Measurements from ENCODE around the gene PSTPIP1.

Gene PSTPIP1

DNA sequence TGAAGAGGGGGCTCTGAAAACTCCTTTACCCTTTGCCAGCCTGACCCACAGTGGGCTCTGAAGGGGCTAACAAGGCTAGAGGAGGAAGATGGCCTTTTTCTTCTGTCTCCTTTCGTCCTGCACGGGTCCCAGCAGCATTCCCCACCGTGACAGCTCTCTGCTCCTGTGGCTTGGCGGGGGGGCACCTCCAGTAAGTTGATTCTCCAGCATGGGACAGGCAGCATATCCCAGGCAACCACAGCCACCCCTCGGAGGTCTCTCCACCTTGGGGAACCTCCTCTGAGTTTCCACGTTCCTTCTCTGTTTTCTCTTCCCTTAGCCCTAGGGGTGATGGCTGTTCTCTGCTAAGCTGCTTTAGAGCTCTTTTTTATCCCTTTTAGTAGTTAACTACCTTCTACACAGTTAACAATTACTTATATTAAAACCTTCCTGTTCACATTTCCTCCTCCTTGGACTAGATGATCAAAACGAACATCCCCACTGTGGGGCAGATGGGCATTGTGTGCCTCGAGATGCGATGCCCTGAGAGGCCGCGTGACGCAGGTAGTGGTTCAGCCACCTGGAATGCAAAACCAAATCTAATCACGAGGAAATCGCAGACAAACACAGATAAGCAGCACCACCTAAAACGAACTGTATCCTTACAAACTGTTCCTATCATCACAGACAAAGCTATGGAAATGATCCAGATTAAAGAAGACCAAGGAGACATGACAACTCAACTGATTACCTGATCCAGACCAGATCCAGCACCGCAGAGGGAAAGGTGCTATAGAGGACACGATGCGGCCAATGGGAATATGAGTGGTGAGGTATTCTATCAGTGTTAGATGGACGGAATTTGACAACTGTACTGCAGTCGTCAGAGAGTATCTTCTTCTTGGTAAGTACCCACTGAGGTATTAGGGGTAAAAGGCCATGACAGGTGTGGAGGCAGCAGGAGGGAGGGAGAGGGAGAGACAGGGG lies 48.3 kb downstream of the PSTPIP1 start:
- DNase-seq (ENCODE audit: low read depth), result no peak

DNA sequence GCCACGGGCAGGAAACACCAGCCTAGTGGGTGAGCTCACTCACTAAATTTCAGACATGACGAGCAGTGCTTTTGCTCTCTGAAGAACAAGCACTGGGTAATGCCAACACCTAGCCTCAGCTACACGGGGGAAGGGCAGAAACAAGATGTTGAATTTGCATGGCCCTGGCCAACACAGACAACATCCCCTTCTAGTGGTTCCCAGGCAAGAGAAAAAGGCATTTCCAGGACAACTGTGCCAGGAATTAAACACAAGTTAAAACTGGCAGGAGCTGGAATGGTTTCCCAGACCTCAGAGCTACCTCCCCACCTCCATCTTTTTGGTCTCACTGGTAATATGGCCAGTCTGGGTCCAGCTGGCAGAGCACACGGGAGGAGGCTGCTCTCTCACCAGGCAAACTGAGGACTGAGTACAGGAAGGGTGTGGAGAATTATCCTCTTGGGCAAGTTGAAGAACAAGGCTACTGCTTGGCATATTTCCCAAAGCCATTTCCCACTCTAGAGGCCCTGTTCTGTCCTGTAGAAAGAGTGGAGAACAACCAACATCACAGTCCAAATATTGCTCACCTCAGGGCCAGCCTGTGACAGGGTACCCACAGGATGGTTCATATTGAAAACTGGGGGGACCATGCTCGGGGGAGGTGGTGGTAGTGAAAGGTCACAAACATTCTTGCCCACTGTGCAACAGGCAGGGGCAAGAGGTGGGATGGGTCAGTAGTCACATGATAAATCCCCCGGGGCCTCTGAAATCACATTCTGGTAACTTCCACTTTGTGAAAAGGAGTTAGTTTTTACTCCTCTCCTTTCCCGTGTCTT lies 49.5 kb downstream of the PSTPIP1 start:
- no peak for DNase-seq (ENCODE audit: low read depth)

- DNase-seq (ENCODE audit: low read depth), result no peak
These were observed 51.1 kb downstream of the PSTPIP1 start for GRCh38 chr15:77045985-77046384.

DNA sequence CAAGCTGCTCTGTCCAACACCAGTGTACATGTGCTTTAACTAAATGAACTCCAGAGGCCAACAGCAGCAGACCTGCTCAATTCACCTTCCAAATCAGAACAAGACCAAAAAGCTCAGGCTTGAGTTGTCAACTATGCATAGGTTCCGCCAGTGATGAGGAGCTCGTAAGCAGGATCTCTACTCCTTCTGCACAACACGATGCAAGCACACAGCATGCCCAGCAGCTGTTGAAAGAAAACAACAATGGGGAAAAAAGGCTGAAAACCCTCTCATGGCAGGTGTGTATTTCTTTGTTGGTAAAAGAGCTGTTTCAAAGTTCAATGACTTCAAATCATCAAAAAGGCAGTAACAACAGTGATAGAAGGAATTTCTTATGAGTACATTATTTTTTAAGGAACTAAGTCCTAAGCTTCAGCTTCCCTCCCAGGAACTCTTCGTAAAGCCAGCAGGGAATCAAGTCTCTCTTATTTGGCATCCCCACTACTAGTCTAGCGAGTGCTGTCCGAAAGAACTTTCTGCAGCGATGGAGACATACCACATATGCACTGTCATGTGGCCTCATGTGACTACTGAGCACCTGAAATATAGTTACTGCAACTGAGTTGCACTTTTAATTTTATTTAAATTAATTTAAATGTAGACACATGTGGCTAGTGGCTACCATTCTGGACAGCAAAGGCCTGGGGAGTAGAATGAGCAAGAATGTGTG lies 51.9 kb downstream of the PSTPIP1 start:
- no peak for DNase-seq (ENCODE audit: low read depth)

GRCh38 chr15:77048135-77048876 lies 53.4 kb downstream of the PSTPIP1 start:
- no peak for DNase-seq (ENCODE audit: low read depth)

- no peak for DNase-seq (ENCODE audit: low read depth)
These were observed 57.6 kb downstream of the PSTPIP1 start for GRCh38 chr15:77052556-77052955.

DNA sequence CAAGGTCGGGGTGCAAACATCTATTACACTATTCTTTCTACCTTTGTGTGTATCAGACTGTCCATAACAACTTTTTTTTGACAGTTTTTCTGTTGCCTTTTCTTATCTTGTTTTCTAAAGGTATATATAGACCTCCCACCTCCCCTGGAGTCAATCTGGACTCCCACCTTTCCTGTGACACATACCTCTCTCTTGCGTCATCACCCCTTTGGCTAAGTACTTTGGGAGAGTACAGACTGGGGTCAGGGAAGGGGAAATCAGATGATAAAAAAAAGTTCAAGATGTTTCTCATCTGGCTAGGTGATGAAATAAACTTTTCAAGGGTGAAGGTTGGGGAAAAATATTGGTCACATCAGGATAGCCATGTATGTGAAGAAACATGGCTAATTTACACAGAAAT lies 58.8 kb downstream of the PSTPIP1 start:
- DNase-seq (ENCODE audit: low read depth), result no peak

GRCh38 chr15:77057072-77057471 lies 62.1 kb downstream of the PSTPIP1 start:
- DNase-seq (ENCODE audit: low read depth), result peak; percentile 26

GRCh38 chr15:77057685-77058084 lies 62.8 kb downstream of the PSTPIP1 start:
- no peak for DNase-seq (ENCODE audit: low read depth)

DNA sequence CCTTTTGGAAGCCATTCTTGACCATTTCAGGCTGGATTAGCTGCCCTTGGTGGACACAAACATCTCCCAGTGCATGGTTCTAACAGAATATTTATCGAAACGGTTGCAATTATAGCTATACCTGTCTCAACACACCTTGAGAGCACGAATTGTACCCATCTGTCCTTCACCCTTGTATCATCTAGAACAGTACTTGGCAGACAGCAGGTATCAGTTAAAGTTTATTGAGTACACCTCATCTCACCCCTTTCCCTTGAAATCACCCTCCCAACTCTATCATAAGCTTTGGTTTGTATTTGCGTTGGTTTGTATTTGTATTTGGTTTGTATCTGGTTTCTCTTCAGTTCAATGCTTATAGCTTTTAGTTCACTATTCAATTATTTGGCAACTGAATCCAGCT lies 63.5 kb downstream of the PSTPIP1 start:
- DNase-seq (ENCODE audit: low read depth), result no peak

- DNase-seq (ENCODE audit: low read depth), result no peak
These were observed 64.9 kb downstream of the PSTPIP1 start for GRCh38 chr15:77059786-77060361.

- DNase-seq (ENCODE audit: low read depth), result peak; percentile 61
These were observed 65.6 kb downstream of the PSTPIP1 start for GRCh38 chr15:77060546-77060945.

GRCh38 chr15:77063249-77063648 lies 68.3 kb downstream of the PSTPIP1 start:
- DNase-seq (ENCODE audit: low read depth), result no peak

GRCh38 chr15:77064063-77064462 lies 69.1 kb downstream of the PSTPIP1 start:
- no peak for DNase-seq (ENCODE audit: low read depth)

DNA sequence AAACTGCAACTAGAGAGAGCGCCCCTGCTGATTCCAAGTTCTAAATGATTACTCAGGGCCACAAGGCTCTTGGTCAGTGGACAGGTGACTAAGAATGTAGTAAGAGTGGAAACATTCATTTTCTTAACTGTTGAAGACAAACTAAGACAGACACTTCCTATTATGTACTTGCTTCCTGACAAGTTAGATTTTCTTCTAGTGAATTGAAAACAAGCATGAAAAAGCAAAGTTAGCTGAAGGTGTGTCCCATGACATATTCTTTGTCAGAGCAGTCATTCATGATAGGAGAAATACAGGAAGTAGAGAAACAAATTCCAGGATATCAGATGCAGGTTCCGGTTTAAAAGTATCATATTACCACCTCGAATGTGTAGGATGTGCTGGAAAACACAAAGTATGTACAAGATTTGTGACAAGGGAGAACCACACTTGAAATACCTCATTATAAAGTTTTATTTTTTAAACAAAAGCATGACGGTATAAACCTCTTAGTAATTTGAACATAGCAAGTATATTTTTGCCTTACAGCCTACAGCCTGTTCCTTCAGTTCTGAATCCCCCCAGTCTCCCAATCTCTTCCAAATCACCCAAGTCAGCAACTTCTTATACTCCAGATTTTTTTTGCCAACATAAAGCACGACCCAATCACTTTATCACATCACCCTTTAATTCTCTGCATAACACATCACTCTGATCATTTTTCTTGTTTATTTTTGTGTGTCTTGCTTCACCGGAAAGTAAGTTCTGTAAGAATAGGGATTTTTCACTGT lies 69.8 kb downstream of the PSTPIP1 start:
- DNase-seq (ENCODE audit: low read depth), result no peak

DNA sequence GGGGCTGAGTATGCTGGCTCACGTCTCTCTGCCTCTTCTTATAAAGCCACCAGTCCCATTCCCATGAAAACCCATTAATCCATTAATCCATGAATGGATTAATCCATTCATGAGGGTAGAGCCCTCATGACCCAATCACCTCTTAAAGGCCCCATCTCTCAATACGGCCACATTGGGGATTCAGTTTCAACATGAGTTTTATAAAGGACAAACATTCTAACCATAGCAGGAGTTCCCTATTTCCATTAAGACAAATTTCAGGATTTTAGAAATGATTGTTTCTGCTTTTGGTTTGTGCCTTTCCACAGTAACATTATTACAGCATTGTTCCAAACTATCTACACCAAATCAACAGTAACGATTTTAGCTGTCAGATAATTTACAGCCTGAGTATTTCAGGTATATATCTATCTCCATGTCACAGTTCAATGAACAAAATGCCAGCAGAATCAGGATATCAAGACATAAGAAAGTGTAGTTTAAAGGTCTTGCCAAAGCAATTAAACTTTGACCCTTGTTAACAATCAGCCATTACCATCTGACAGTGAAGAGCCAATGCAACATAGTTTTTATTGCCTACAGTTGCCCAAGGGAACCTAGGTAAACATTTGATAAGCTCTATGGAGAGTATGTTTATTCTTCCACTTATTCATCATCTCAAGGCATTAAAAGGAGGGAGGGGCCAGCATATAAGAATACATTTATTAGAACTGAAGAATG lies 72.2 kb downstream of the PSTPIP1 start:
- no peak for DNase-seq (ENCODE audit: low read depth)

- DNase-seq (ENCODE audit: low read depth), result no peak
These were observed 72.9 kb downstream of the PSTPIP1 start for GRCh38 chr15:77067691-77068367.

DNA sequence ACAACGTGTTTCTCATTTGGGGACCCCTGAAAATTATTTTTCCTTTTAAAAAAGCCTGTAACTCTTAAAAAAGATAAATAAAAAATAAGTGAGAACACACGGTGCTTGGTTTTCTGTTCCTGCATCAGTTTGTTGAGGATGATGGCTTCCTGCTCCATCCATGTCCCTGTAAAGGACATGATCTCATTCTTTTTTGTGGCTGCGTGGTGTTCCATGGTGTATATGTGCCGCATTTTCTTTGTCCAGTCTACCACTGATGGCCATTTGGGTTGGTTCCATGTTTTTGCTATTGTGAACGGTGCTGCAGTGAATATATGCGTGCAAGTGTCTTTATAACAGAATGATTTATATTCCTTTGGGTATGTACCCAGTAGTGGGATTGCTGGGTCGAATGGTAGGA lies 73.7 kb downstream of the PSTPIP1 start:
- no peak for DNase-seq (ENCODE audit: low read depth)

- DNase-seq (ENCODE audit: low read depth), result no peak
These were observed 74.7 kb downstream of the PSTPIP1 start for GRCh38 chr15:77069521-77070121.
